ENCODE data around the gene NBPF11.

DNA sequence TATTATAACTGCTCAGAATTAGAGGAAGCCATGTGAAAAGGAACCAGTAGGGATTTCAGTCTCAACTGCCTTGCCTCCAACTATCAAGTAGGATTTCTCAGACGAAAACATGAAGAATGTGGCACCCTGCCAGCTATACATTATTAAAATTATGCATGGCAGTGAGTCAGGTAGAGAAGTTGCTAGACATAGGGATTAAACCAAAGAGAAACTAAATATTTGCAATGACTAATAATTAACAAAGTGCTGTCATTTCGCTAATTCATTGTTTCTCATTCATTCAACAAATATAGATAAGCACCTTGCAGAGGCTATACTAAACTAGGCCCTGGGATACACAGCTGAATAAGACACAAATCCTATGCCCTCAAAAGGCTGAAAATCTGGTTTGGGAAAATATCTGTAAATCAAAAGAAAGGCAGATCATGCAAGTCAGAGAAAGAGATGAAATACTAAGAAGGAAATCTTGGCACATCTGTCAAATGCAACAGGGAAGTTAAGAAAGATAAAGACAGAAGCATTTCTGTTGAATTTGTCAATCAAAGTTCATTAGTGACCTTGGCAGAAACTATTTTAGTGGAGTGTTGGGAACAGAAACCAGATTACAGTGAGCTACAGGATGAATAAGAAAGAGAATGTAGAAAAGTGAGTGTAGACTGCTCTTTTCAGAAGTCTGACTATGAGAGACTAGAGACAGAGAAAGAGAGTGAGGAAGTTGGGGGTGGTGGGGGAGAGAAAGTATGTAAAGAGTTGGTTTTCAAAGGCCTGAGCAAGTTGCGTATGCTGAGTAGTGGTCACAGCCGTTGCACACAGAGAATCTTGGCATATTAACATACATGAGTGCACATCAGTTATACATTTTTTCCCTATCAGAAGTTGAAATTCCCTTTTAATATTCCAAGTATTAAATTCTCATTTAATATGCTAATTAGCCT lies 14.7 kb upstream of the NBPF11 start:
- TF ChIP-seq TOX (CRISPR knock-in tag; IDR thresholded peaks at IDR 0.05; ENCODE audit: borderline replicate concordance) (no peak), ZFP3 (CRISPR knock-in tag; IDR thresholded peaks at IDR 0.05) (no peak), ESRRG (CRISPR knock-in tag; IDR thresholded peaks at IDR 0.05) (no peak), TCF4 (CRISPR knock-in tag; IDR thresholded peaks at IDR 0.05; ENCODE audit: borderline replicate concordance) (no peak), ZNF70 (CRISPR knock-in tag; IDR thresholded peaks at IDR 0.05) (no peak), BACH2 (CRISPR knock-in tag; IDR thresholded peaks at IDR 0.05; ENCODE audit: borderline replicate concordance) (no peak), OSR1 (CRISPR knock-in tag; IDR thresholded peaks at IDR 0.05) (no peak), GLIS3 (CRISPR knock-in tag; IDR thresholded peaks at IDR 0.05) (no peak), RARB (CRISPR knock-in tag; IDR thresholded peaks at IDR 0.05) (no peak), CSDC2 (CRISPR knock-in tag; IDR thresholded peaks at IDR 0.05) (no peak)
- TF ChIP-seq, protein P1, sequence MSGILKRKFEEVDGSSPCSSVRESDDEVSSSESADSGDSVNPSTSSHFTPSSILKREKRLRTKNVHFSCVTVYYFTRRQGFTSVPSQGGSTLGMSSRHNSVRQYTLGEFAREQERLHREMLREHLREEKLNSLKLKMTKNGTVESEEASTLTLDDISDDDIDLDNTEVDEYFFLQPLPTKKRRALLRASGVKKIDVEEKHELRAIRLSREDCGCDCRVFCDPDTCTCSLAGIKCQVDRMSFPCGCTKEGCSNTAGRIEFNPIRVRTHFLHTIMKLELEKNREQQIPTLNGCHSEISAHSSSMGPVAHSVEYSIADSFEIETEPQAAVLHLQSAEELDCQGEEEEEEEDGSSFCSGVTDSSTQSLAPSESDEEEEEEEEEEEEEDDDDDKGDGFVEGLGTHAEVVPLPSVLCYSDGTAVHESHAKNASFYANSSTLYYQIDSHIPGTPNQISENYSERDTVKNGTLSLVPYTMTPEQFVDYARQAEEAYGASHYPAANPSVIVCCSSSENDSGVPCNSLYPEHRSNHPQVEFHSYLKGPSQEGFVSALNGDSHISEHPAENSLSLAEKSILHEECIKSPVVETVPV (CRISPR knock-in tag; IDR thresholded peaks at IDR 0.05): no peak
- TF ChIP-seq, protein P2, sequence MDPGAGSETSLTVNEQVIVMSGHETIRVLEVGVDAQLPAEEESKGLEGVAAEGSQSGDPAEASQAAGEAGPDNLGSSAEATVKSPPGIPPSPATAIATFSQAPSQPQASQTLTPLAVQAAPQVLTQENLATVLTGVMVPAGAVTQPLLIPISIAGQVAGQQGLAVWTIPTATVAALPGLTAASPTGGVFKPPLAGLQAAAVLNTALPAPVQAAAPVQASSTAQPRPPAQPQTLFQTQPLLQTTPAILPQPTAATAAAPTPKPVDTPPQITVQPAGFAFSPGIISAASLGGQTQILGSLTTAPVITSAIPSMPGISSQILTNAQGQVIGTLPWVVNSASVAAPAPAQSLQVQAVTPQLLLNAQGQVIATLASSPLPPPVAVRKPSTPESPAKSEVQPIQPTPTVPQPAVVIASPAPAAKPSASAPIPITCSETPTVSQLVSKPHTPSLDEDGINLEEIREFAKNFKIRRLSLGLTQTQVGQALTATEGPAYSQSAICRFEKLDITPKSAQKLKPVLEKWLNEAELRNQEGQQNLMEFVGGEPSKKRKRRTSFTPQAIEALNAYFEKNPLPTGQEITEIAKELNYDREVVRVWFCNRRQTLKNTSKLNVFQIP (CRISPR knock-in tag; IDR thresholded peaks at IDR 0.05; ENCODE audit: borderline replicate concordance, low read depth): no peak
- TF ChIP-seq, protein P3, sequence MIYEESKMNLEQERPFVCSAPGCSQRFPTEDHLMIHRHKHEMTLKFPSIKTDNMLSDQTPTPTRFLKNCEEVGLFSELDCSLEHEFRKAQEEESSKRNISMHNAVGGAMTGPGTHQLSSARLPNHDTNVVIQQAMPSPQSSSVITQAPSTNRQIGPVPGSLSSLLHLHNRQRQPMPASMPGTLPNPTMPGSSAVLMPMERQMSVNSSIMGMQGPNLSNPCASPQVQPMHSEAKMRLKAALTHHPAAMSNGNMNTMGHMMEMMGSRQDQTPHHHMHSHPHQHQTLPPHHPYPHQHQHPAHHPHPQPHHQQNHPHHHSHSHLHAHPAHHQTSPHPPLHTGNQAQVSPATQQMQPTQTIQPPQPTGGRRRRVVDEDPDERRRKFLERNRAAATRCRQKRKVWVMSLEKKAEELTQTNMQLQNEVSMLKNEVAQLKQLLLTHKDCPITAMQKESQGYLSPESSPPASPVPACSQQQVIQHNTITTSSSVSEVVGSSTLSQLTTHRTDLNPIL (CRISPR knock-in tag; IDR thresholded peaks at IDR 0.05; ENCODE audit: low read depth): no peak
- TF ChIP-seq, protein P4, sequence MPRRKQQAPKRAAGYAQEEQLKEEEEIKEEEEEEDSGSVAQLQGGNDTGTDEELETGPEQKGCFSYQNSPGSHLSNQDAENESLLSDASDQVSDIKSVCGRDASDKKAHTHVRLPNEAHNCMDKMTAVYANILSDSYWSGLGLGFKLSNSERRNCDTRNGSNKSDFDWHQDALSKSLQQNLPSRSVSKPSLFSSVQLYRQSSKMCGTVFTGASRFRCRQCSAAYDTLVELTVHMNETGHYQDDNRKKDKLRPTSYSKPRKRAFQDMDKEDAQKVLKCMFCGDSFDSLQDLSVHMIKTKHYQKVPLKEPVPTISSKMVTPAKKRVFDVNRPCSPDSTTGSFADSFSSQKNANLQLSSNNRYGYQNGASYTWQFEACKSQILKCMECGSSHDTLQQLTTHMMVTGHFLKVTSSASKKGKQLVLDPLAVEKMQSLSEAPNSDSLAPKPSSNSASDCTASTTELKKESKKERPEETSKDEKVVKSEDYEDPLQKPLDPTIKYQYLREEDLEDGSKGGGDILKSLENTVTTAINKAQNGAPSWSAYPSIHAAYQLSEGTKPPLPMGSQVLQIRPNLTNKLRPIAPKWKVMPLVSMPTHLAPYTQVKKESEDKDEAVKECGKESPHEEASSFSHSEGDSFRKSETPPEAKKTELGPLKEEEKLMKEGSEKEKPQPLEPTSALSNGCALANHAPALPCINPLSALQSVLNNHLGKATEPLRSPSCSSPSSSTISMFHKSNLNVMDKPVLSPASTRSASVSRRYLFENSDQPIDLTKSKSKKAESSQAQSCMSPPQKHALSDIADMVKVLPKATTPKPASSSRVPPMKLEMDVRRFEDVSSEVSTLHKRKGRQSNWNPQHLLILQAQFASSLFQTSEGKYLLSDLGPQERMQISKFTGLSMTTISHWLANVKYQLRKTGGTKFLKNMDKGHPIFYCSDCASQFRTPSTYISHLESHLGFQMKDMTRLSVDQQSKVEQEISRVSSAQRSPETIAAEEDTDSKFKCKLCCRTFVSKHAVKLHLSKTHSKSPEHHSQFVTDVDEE (CRISPR knock-in tag; IDR thresholded peaks at IDR 0.05): no peak
